Endothelial cell of umbilical vein (primary cell): ENCODE measurements around the gene TNS1. TPM values are rescaled to one million over a fixed set of nuclear protein-coding genes. Genes with fewer than 3 reads are reported as not detected.

Experiments used
- BruUV-seq: library from RNA; stranded (reverse); fragments of 400-500 nt; replicated peaks from 2 replicates; lab custom pipeline; 2021; lab: Mats Ljungman, UMichigan
- CTCF ChIA-PET: fragments of 300-600, 350-600 bp; sonication (Branson Sonifier 250); formaldehyde crosslinking; loops from one replicate; lab custom pipeline; 2021; ENCODE audit warnings: antibody characterized with exemption, inconsistent platforms; lab: Charles Lee
- POLR2A ChIA-PET: fragments of 300-600, 350-600 bp; sonication (Branson Sonifier 250); formaldehyde crosslinking; loops from one replicate; lab custom pipeline; 2021; ENCODE audit warnings: antibody characterized with exemption, inconsistent platforms; lab: Charles Lee
- DNase-seq: peaks from one replicate; pipeline ENCODE4 v3.0.0-alpha.2; 2011; ENCODE audit warnings: low read depth, low spot score
- FAIRE-seq: peaks from 2 replicates; lab custom pipeline; 2011; peaks lifted over from hg19 to GRCh38; lab: Jason Lieb, UNC
- H2AFZ ChIP-seq: 2 replicates; pipeline ENCODE4 v1.6.0; 2012; ENCODE audit warnings: low read depth, low read length, control low read depth, inconsistent platforms
- H3K27ac ChIP-seq: 2 replicates; pipeline ENCODE4 v1.5.1; 2011; ENCODE audit warnings: low read depth, mild to moderate bottlenecking, control low read depth, low read length, moderate library complexity; ENCODE audit not compliant: insufficient read depth
- H3K27me3 ChIP-seq, 2 experiments: 2 replicates each; pipeline versions ENCODE4 v1.6.0 to v1.6.1; 2011; ENCODE audit warnings: low read length in 2 of 2, mixed read lengths in 1 of 2; ENCODE audit not compliant: control insufficient read depth in 2 of 2, insufficient read depth in 2 of 2
- H3K36me3 ChIP-seq, 2 experiments: 2 replicates in 1 of 2; 3 replicates in 1 of 2; pipeline ENCODE4 v1.5.1; 2011; ENCODE audit warnings: low read length in 2 of 2, mild to moderate bottlenecking in 1 of 2, moderate library complexity in 1 of 2; ENCODE audit not compliant: control insufficient read depth in 2 of 2, insufficient read depth in 2 of 2; ENCODE audit errors: extremely low read depth in 1 of 2
- H3K4me1 ChIP-seq: 3 replicates; pipeline ENCODE4 v1.5.1; 2011; ENCODE audit warnings: mild to moderate bottlenecking, low read length; ENCODE audit not compliant: control insufficient read depth, insufficient read depth; ENCODE audit errors: extremely low read depth
- H3K4me2 ChIP-seq: 2 replicates; pipeline ENCODE4 v1.6.1; 2011; ENCODE audit warnings: low read length, control low read depth, mixed read lengths; ENCODE audit not compliant: insufficient read depth
- H3K4me3 ChIP-seq, 3 experiments: fragments of 200-600 bp in 1 of 3; sonication (generic), shearing (Covaris generic) in 1 of 3; replicated peaks in 1 of 3; 2 replicates each; pipeline ENCODE4 v1.5.1; 2011 to 2016; ENCODE audit warnings: control low read depth in 3 of 3, low read length in 3 of 3, mild to moderate bottlenecking in 2 of 3, inconsistent platforms in 1 of 3, low read depth in 1 of 3, moderate library complexity in 1 of 3; ENCODE audit not compliant: insufficient read depth in 1 of 3
- H3K79me2 ChIP-seq: 2 replicates; pipeline ENCODE4 v1.6.0; 2012; ENCODE audit warnings: low read length, inconsistent platforms; ENCODE audit not compliant: control insufficient read depth, insufficient read depth
- H3K9ac ChIP-seq: replicated peaks from 2 replicates; pipeline ENCODE3; 2011; ENCODE audit warnings: low read length, control low read depth; ENCODE audit not compliant: insufficient read depth; ENCODE audit errors: extremely low read depth
- H3K9me1 ChIP-seq: replicated peaks from 3 replicates; pipeline ENCODE4 v1.6.0; 2011; ENCODE audit warnings: mild to moderate bottlenecking, low read length; ENCODE audit not compliant: control insufficient read depth, insufficient read depth; ENCODE audit errors: extremely low read depth
- H3K9me3 ChIP-seq: replicated peaks from 2 replicates; pipeline ENCODE4 v1.5.1; 2012; ENCODE audit warnings: low read length, inconsistent platforms; ENCODE audit not compliant: control insufficient read depth, insufficient read depth
- H4K20me1 ChIP-seq: replicated peaks from 2 replicates; pipeline ENCODE3; 2011; ENCODE audit warnings: mild to moderate bottlenecking, low read length; ENCODE audit not compliant: control insufficient read depth, insufficient read depth; ENCODE audit errors: extremely low read depth
- CTCF ChIP-seq, 2 donors: IDR thresholded peaks; 1 replicate in 1 of 2; 2 replicates in 1 of 2; pipeline ENCODE4 v1.5.1; 2011; ENCODE audit warnings: low read length in 2 of 2, mild to moderate bottlenecking in 2 of 2, moderate library complexity in 2 of 2, control low read depth in 1 of 2, inconsistent platforms in 1 of 2, low read depth in 1 of 2; ENCODE audit not compliant: insufficient read depth in 1 of 2; ENCODE audit errors: extremely low read depth in 1 of 2
- EZH2 ChIP-seq: IDR thresholded peaks from 2 replicates; pipeline ENCODE4 v1.6.1; 2012; ENCODE audit warnings: borderline replicate concordance, low read depth, mild to moderate bottlenecking, moderate library complexity, low read length, inconsistent platforms; ENCODE audit not compliant: severe bottlenecking
- FOS ChIP-seq: IDR thresholded peaks from 2 replicates; pipeline ENCODE4 v1.6.1; 2011; ENCODE audit warnings: mild to moderate bottlenecking, low read length, moderate library complexity, borderline replicate concordance; ENCODE audit not compliant: insufficient read depth
- GATA2 ChIP-seq: IDR thresholded peaks from 2 replicates; pipeline ENCODE4 v1.7.0; 2011; ENCODE audit warnings: low read depth, mild to moderate bottlenecking, moderate library complexity, mixed read lengths, low read length; ENCODE audit not compliant: insufficient read length, insufficient read depth
- MAX ChIP-seq: IDR thresholded peaks from 2 replicates; pipeline ENCODE4 v1.6.1; 2011; ENCODE audit not compliant: insufficient read depth, insufficient read length
- MYC ChIP-seq: IDR thresholded peaks from one replicate; pipeline ENCODE4 v1.6.1; 2011; ENCODE audit warnings: mild to moderate bottlenecking, low read depth, low read length
- POLR2A ChIP-seq: IDR thresholded peaks from 2 replicates; pipeline ENCODE4 v1.6.1; 2012; ENCODE audit warnings: low read depth, mild to moderate bottlenecking, control low read depth, low read length
- POLR2AphosphoS5 ChIP-seq: IDR thresholded peaks from 2 replicates; pipeline ENCODE4 v1.6.1; 2012; ENCODE audit warnings: low read depth, mild to moderate bottlenecking, control low read depth, low read length, moderate library complexity; ENCODE audit not compliant: insufficient read depth
- dilution Hi-C: fragments of 300-500 bp; cut with MboI; formaldehyde crosslinking; loops from one replicate; pipeline ENCODE4 v1.15.0; 2019; ENCODE audit warnings: low sequenced_read_pairs; ENCODE audit not compliant: extremely low pct_ligation_motif_present
- intact Hi-C: fragments of 100-400 bp; cut with micrococcal nuclease; formaldehyde crosslinking; loops from one replicate; pipeline ENCODE4 v1.10.0; 2022
- polyA plus RNA-seq, 4 experiments: library from polyadenylated mRNA; depleted of rRNA in 3 of 4; stranded (reverse) in 3 of 4; unstranded in 1 of 4; fragments of >200 nt; gene quantifications; 2 replicates each; pipeline versions ENCODE4 v1.2.1 to v1.2.3, GENCODE V29; 2011 to 2012; ENCODE audit warnings: missing spikeins in 1 of 4
- total RNA-seq: library from RNA; stranded (reverse); gene quantifications from 2 replicates; pipeline ENCODE4 v1.2.3, GENCODE V29; 2021

The TNS1 gene
- total and polyA plus RNA-seq, 2 donors (not counting 3 experiments of a cell fraction or from before 2014, with no cell fraction given) = 11.0 to 52.1 TPM

- Histone ChIP-seq H3K4me2 (no peak overlapping the region), H3K4me3 (no peak overlapping the region), H3K79me2 (no peaks in the 10 kb centered on the region), H3K27me3 (no peaks in the 10 kb centered on the region), H3K4me1 (peaks cover 14% of the 10 kb centered on the region), H2AFZ (no peak overlapping the region), H3K36me3 (no peaks in the 10 kb centered on the region), H3K27ac (no peak overlapping the region), H3K9me3 (no peaks in the 10 kb centered on the region), H4K20me1 (no peaks in the 10 kb centered on the region), H3K9me1 (no peaks in the 10 kb centered on the region), H3K9ac (no peak overlapping the region)
- intact Hi-C loops (no loop called here), dilution Hi-C loops (no loop called here)
- ChIA-PET POLR2A (no interaction called here), CTCF (interaction anchor here (1.0 to 1.7 kb wide), 3 partner anchors 64 to 171 kb away, joined by 3 to 4 read pairs (median 3); no protein-coding TSS in a partner anchor)
- FAIRE-seq = no peak
- BruUV-seq = no TSS peak
- DNase-seq = no peak
- TF ChIP-seq MYC (no peak), CTCF (IDR thresholded peaks at IDR 0.05; ENCODE audit: extremely low read depth in 1 of 2, insufficient read depth in 1 of 2, low read depth in 1 of 2, low read length in 2 of 2) (no peak), EZH2 (no peak), MAX (no peak), FOS (no peak), POLR2AphosphoS5 (no peak), POLR2A (no peak), GATA2 (no peak)
Observed at GRCh38 chr2:217822296-217823252, 180.2 kb downstream of the TNS1 start.
